Measurements from ENCODE around the gene PCDHA12.

- TF ChIP-seq CTCF (IDR thresholded peaks at IDR 0.05): no peak
- TF ChIP-seq POLR2A (IDR thresholded peaks at IDR 0.05): no peak
- TF ChIP-seq POLR2AphosphoS5 (IDR thresholded peaks at IDR 0.05): no peak
Observed at GRCh38 chr5:140835622-140836510, 39.2 kb upstream of the PCDHA12 start.
